Mesothelial cell of epicardium (in vitro differentiated cells): ENCODE measurements around the gene BNIP5. TPM values are rescaled to one million over a fixed set of nuclear protein-coding genes. Genes with fewer than 3 reads are reported as not detected.
A peak's percentile ranks its signal among the peaks of the same experiment; 100 is the strongest.

ENCODE experiments used
- DNase-seq, 2 experiments: peaks; one replicate each; pipeline ENCODE4 v3.0.0; 2021; ENCODE audit warnings: low spot score in 2 of 2; ENCODE audit not compliant: unreplicated experiment in 2 of 2
- H3K27ac Mint-ChIP-seq: 2 replicates; pipeline ENCODE4 v1.8.0; 2021; ENCODE audit warnings: mixed read lengths
- H3K27me3 Mint-ChIP-seq: 2 replicates; pipeline ENCODE4 v1.8.0; 2021; ENCODE audit warnings: low read depth, mixed read lengths
- H3K36me3 Mint-ChIP-seq: 2 replicates; pipeline ENCODE4 v1.8.0; 2021; ENCODE audit warnings: mixed read lengths
- H3K4me1 Mint-ChIP-seq: 2 replicates; pipeline ENCODE4 v1.8.0; 2021; ENCODE audit warnings: mixed read lengths
- H3K4me3 Mint-ChIP-seq: 2 replicates; pipeline ENCODE4 v1.8.0; 2021; ENCODE audit warnings: mild to moderate bottlenecking, moderate library complexity, mixed read lengths
- H3K9me3 Mint-ChIP-seq: 2 replicates; pipeline ENCODE4 v1.8.0; 2021; ENCODE audit warnings: mixed read lengths
- CTCF ChIP-seq: fragments of 200-600 bp; sonication (generic); IDR thresholded peaks from one replicate; pipeline ENCODE4 v1.5.0; 2021; ENCODE audit warnings: antibody characterized with exemption; ENCODE audit not compliant: unreplicated experiment
- total RNA-seq: library from RNA; stranded (reverse); gene quantifications from 3 replicates; pipeline ENCODE4 v1.2.1, GENCODE V29; 2021

The BNIP5 gene
- total RNA-seq, 1 donor from 2014 or later, result not detected

- Mint-ChIP-seq H3K4me3 (no peak overlapping the region), H3K9me3 (no peaks in the 10 kb centered on the region), H3K4me1 (peaks cover 44% of the 10 kb centered on the region), H3K27me3 (peaks cover 4% of the 10 kb centered on the region), H3K27ac (peak overlapping the region; percentile 11), H3K36me3 (no peaks in the 10 kb centered on the region)
- no peak for TF ChIP-seq CTCF
- no peak for DNase-seq
These were observed 10.0 kb upstream of the BNIP5 start for GRCh38 chr6:36346486-36347273.

GRCh38 chr6:36345681-36346466, 9.2 kb upstream of the BNIP5 start:
- no peak for TF ChIP-seq CTCF
- H3K4me3 Mint-ChIP-seq, result no peak overlapping the region
- peaks cover 6% of the 10 kb centered on the region for H3K27me3 Mint-ChIP-seq
- H3K4me1 Mint-ChIP-seq, result peaks cover 38% of the 10 kb centered on the region
- H3K9me3 Mint-ChIP-seq, result no peaks in the 10 kb centered on the region
- H3K27ac Mint-ChIP-seq, result peak overlapping the region; percentile 11
- no peak for DNase-seq
- H3K36me3 Mint-ChIP-seq, result no peaks in the 10 kb centered on the region

GRCh38 chr6:36343109-36343680, 6.5 kb upstream of the BNIP5 start:
- DNase-seq, result no peak
- H3K27ac Mint-ChIP-seq, result no peak overlapping the region
- no peaks in the 10 kb centered on the region for H3K9me3 Mint-ChIP-seq
- no peak for TF ChIP-seq CTCF
- H3K27me3 Mint-ChIP-seq, result peaks cover 24% of the 10 kb centered on the region
- no peaks in the 10 kb centered on the region for H3K36me3 Mint-ChIP-seq
- peaks cover 22% of the 10 kb centered on the region for H3K4me1 Mint-ChIP-seq
- H3K4me3 Mint-ChIP-seq, result no peak overlapping the region

- H3K27ac Mint-ChIP-seq, result peak overlapping the region; percentile 55
- no peaks in the 10 kb centered on the region for H3K36me3 Mint-ChIP-seq
- DNase-seq, result peak; percentile 59 to 85
- H3K27me3 Mint-ChIP-seq, result peaks cover 31% of the 10 kb centered on the region
- peak overlapping the region; percentile 59 for H3K4me3 Mint-ChIP-seq
- H3K4me1 Mint-ChIP-seq, result peaks cover 5% of the 10 kb centered on the region
- H3K9me3 Mint-ChIP-seq, result no peaks in the 10 kb centered on the region
- peak; percentile 97 for TF ChIP-seq CTCF
These were observed 4.1 kb upstream of the BNIP5 start for GRCh38 chr6:36340618-36341454.

- Mint-ChIP-seq H3K4me1 (peaks cover 5% of the 10 kb centered on the region), H3K36me3 (no peaks in the 10 kb centered on the region), H3K9me3 (no peaks in the 10 kb centered on the region), H3K27ac (no peak overlapping the region), H3K4me3 (no peak overlapping the region), H3K27me3 (peaks cover 36% of the 10 kb centered on the region)
- no peak for DNase-seq
- no peak for TF ChIP-seq CTCF
These were observed 3.6 kb upstream of the BNIP5 start for GRCh38 chr6:36340306-36340617.
